Measurements from ENCODE around the gene PHC2. TPM values are rescaled to one million over a fixed set of nuclear protein-coding genes. Genes with fewer than 3 reads are reported as not detected.

Gene PHC2
- total RNA-seq, 1 experiment from 2014 or later, result 87.9 TPM

GRCh38 chr1:33286451-33287185, 144.3 kb downstream of the PHC2 start:
- Histone ChIP-seq H3K4me3 (no peak overlapping the region), H3K9me3 (replicated peaks) (no peaks in the 10 kb centered on the region), H3K4me1 (no peaks in the 10 kb centered on the region), H3K27me3 (no peaks in the 10 kb centered on the region), H3K36me3 (peaks cover 37% of the 10 kb centered on the region), H3K27ac (no peak overlapping the region)
- no peak for DNase-seq

- Histone ChIP-seq H3K9me3 (replicated peaks) (no peaks in the 10 kb centered on the region), H3K27me3 (no peaks in the 10 kb centered on the region), H3K27ac (no peak overlapping the region), H3K36me3 (peaks cover 49% of the 10 kb centered on the region), H3K4me3 (no peak overlapping the region), H3K4me1 (no peaks in the 10 kb centered on the region)
- DNase-seq, result no peak
Measured at GRCh38 chr1:33284049-33284448, 146.8 kb downstream of the PHC2 start.

GRCh38 chr1:33282791-33283190, 148.1 kb downstream of the PHC2 start:
- no peak for DNase-seq
- Histone ChIP-seq H3K36me3 (peaks cover 45% of the 10 kb centered on the region), H3K4me1 (no peaks in the 10 kb centered on the region), H3K27me3 (no peaks in the 10 kb centered on the region), H3K27ac (no peak overlapping the region), H3K4me3 (no peak overlapping the region), H3K9me3 (replicated peaks) (no peaks in the 10 kb centered on the region)

- no peaks in the 10 kb centered on the region for H3K27me3 ChIP-seq
- no peak overlapping the region for H3K27ac ChIP-seq
- H3K4me3 ChIP-seq, result no peak overlapping the region
- no peak for DNase-seq
- H3K9me3 ChIP-seq (replicated peaks), result no peaks in the 10 kb centered on the region
- H3K4me1 ChIP-seq, result no peaks in the 10 kb centered on the region
- H3K36me3 ChIP-seq, result peaks cover 49% of the 10 kb centered on the region
Measured at GRCh38 chr1:33281554-33282303, 149.2 kb downstream of the PHC2 start.

GRCh38 chr1:33280091-33280661, 150.7 kb downstream of the PHC2 start:
- no peaks in the 10 kb centered on the region for H3K9me3 ChIP-seq (replicated peaks)
- no peaks in the 10 kb centered on the region for H3K4me1 ChIP-seq
- DNase-seq, result no peak
- peaks cover 44% of the 10 kb centered on the region for H3K36me3 ChIP-seq
- no peak overlapping the region for H3K4me3 ChIP-seq
- no peaks in the 10 kb centered on the region for H3K27me3 ChIP-seq
- no peak overlapping the region for H3K27ac ChIP-seq

- Histone ChIP-seq H3K9me3 (replicated peaks) (no peaks in the 10 kb centered on the region), H3K27ac (no peak overlapping the region), H3K4me1 (no peaks in the 10 kb centered on the region), H3K27me3 (no peaks in the 10 kb centered on the region), H3K4me3 (no peak overlapping the region), H3K36me3 (peaks cover 35% of the 10 kb centered on the region)
- no peak for DNase-seq
Measured at GRCh38 chr1:33277488-33278084, 153.3 kb downstream of the PHC2 start.

- H3K4me1 ChIP-seq, result no peaks in the 10 kb centered on the region
- H3K27me3 ChIP-seq, result no peaks in the 10 kb centered on the region
- no peak for DNase-seq
- H3K4me3 ChIP-seq, result no peak overlapping the region
- H3K27ac ChIP-seq, result no peak overlapping the region
- no peaks in the 10 kb centered on the region for H3K9me3 ChIP-seq (replicated peaks)
- H3K36me3 ChIP-seq, result peaks cover 31% of the 10 kb centered on the region
Measured at GRCh38 chr1:33276573-33277298, 154.2 kb downstream of the PHC2 start.

GRCh38 chr1:33275706-33276572, 155.0 kb downstream of the PHC2 start:
- DNase-seq, result no peak
- no peak overlapping the region for H3K27ac ChIP-seq
- no peaks in the 10 kb centered on the region for H3K9me3 ChIP-seq (replicated peaks)
- no peaks in the 10 kb centered on the region for H3K4me1 ChIP-seq
- no peaks in the 10 kb centered on the region for H3K27me3 ChIP-seq
- H3K36me3 ChIP-seq, result peaks cover 24% of the 10 kb centered on the region
- H3K4me3 ChIP-seq, result no peak overlapping the region

- Histone ChIP-seq H3K27ac (no peak overlapping the region), H3K9me3 (replicated peaks) (no peaks in the 10 kb centered on the region), H3K27me3 (no peaks in the 10 kb centered on the region), H3K4me1 (no peaks in the 10 kb centered on the region), H3K4me3 (no peak overlapping the region), H3K36me3 (peaks cover 21% of the 10 kb centered on the region; the same call in 1 of the 2 replicates)
- no peak for DNase-seq
Measured at GRCh38 chr1:33275195-33275594, 155.7 kb downstream of the PHC2 start.

GRCh38 chr1:33274446-33274845, 156.4 kb downstream of the PHC2 start:
- Histone ChIP-seq H3K4me1 (no peaks in the 10 kb centered on the region), H3K9me3 (replicated peaks) (no peaks in the 10 kb centered on the region), H3K4me3 (no peak overlapping the region), H3K27ac (no peak overlapping the region), H3K36me3 (peaks cover 18% of the 10 kb centered on the region), H3K27me3 (no peaks in the 10 kb centered on the region)
- no peak for DNase-seq

GRCh38 chr1:33273961-33274371, 156.9 kb downstream of the PHC2 start:
- no peaks in the 10 kb centered on the region for H3K9me3 ChIP-seq (replicated peaks)
- no peaks in the 10 kb centered on the region for H3K4me1 ChIP-seq
- no peak for DNase-seq
- peaks cover 14% of the 10 kb centered on the region for H3K36me3 ChIP-seq
- H3K27me3 ChIP-seq, result no peaks in the 10 kb centered on the region
- H3K27ac ChIP-seq, result no peak overlapping the region
- H3K4me3 ChIP-seq, result no peak overlapping the region
